GM12865 (cell line): ENCODE results near the gene SPRR3.

Experiments used
- DNase-seq: peaks from one replicate; pipeline ENCODE4 v3.0.0; 2010; ENCODE audit warnings: low read depth
- H3K4me3 ChIP-seq: 2 replicates; pipeline ENCODE4 v1.5.1; 2011; ENCODE audit warnings: mild to moderate bottlenecking, low read depth, low read length, control low read depth
- CTCF ChIP-seq: IDR thresholded peaks from 2 replicates; pipeline ENCODE4 v1.5.1; 2011; ENCODE audit warnings: low read length, control low read depth, low read depth, inconsistent platforms; ENCODE audit not compliant: insufficient read depth; ENCODE audit errors: missing control alignments

SPRR3 gene

GRCh38 chr1:153023109-153023508 lies 21.6 kb downstream of the SPRR3 start:
- H3K4me3 ChIP-seq: no peak overlapping the region
- no peak for DNase-seq
- no peak for TF ChIP-seq CTCF

GRCh38 chr1:153024413-153024812 lies 22.9 kb downstream of the SPRR3 start:
- TF ChIP-seq CTCF: no peak
- DNase-seq: no peak
- H3K4me3 ChIP-seq: no peak overlapping the region

- no peak for DNase-seq
- TF ChIP-seq CTCF: no peak
- H3K4me3 ChIP-seq: no peak overlapping the region
Measured at GRCh38 chr1:153025797-153026196, 24.2 kb downstream of the SPRR3 start.

- no peak for TF ChIP-seq CTCF
- H3K4me3 ChIP-seq: no peak overlapping the region
- no peak for DNase-seq
Measured at GRCh38 chr1:153028766-153029165, 27.2 kb downstream of the SPRR3 start.

DNA sequence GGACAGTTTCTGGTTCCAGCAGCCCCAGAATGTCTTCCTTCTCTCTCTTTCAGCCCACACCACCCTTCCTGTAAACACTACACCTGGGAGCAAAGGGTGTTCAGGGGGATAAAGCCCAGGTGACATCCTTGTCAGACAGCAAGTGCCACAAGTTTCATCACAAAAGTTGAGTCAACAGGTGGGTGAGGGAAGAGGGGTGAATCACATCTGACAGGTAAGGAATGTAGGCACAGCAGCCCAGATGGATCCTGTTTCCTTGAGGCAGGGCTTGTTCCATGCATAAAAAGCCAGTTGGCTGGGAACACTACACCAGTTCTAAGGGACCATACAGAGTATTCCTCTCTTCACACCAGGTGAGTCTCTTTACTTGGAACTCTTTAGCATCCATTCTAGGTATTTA lies 29.3 kb downstream of the SPRR3 start, which contains the start of gene SPRR1B:
Gene SPRR1B (plus strand): TSS at position 309 of the 400 bp plus-strand sequence. CDS start 1,143 bp downstream, outside the sequence.
- no peak for TF ChIP-seq CTCF
- no peak for DNase-seq
- no peak within 1 kb of the TSS for H3K4me3 ChIP-seq

- TF ChIP-seq CTCF: no peak
- H3K4me3 ChIP-seq: no peak overlapping the region
- no peak for DNase-seq
Measured at GRCh38 chr1:153032073-153032472, 30.5 kb downstream of the SPRR3 start.

DNA sequence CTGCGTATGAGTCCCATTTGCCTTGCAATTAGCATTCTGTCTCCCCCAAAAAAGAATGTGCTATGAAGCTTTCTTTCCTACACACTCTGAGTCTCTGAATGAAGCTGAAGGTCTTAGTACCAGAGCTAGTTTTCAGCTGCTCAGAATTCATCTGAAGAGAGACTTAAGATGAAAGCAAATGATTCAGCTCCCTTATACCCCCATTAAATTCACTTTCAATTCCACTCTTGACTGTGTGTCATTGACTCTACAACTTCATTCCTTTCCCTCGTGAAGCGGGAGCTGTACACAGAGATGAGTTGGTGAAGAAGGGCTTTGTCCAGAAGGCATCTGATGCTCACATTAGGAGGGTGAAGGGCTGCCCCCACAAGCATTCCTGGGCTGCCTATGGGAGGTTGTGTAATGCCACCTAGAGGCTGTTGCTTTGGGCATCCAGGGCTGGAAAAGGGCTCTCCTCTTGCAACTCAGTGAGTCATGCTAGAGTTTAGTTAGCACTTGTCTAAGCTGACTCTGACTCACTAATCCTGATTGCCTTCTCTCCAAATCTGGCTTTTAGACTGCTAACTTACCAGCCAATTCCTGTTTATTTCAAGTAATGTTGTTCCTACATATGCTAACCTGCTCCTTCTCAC lies 31.2 kb downstream of the SPRR3 start:
- peak; percentile 26 for DNase-seq
- peak; percentile 24 for TF ChIP-seq CTCF
- no peak overlapping the region for H3K4me3 ChIP-seq
